HG03342 (cell line): ENCODE data around the gene IGSF9.
A peak's percentile ranks its signal among the peaks of the same experiment; 100 is the strongest.
"Not testable (repeated sequence)": the region's sequence is repeated elsewhere in the genome, so short reads cannot be mapped to it uniquely, and the experiment has no call there.

Experiments used
- ATAC-seq: cut with Tn5 transposase; IDR thresholded peaks from one replicate; pipeline ENCODE4 v1.9.1; 2021; ENCODE audit warnings: mild to moderate bottlenecking, moderate library complexity; ENCODE audit not compliant: unreplicated experiment

The IGSF9 gene

GRCh38 chr1:159902541-159902940 lies 42.9 kb downstream of the IGSF9 start:
- ATAC-seq: no peak

- no peak for ATAC-seq
Observed at GRCh38 chr1:159900755-159901360, 44.6 kb downstream of the IGSF9 start.

- ATAC-seq: no peak
Observed at GRCh38 chr1:159900086-159900680, 45.2 kb downstream of the IGSF9 start, which contains the start of gene CFAP45. CFAP45 (minus strand) TSS chr1:159900165; CDS start chr1:159900098, 67 bp downstream.

GRCh38 chr1:159899634-159900033 lies 45.8 kb downstream of the IGSF9 start:
- ATAC-seq: not testable (repeated sequence)

GRCh38 chr1:159898527-159898926 lies 46.9 kb downstream of the IGSF9 start:
- no peak for ATAC-seq

- no peak for ATAC-seq
Observed at GRCh38 chr1:159897962-159898361, 47.5 kb downstream of the IGSF9 start.

GRCh38 chr1:159896546-159896930 lies 48.9 kb downstream of the IGSF9 start:
- ATAC-seq: no peak

GRCh38 chr1:159895836-159896545 lies 49.4 kb downstream of the IGSF9 start:
- ATAC-seq: no peak

GRCh38 chr1:159895286-159895685 lies 50.1 kb downstream of the IGSF9 start:
- ATAC-seq: no peak

- no peak for ATAC-seq
Observed at GRCh38 chr1:159892944-159893343, 52.5 kb downstream of the IGSF9 start.

- peak; percentile 57 for ATAC-seq
Observed at GRCh38 chr1:159891275-159892157, 53.9 kb downstream of the IGSF9 start.

- no peak for ATAC-seq
Observed at GRCh38 chr1:159890390-159890789, 55.0 kb downstream of the IGSF9 start.

GRCh38 chr1:159889821-159890252 lies 55.6 kb downstream of the IGSF9 start:
- peak; percentile 93 for ATAC-seq

- ATAC-seq: peak; percentile 31
Observed at GRCh38 chr1:159889202-159889601, 56.2 kb downstream of the IGSF9 start.

GRCh38 chr1:159884296-159884695 lies 61.1 kb downstream of the IGSF9 start:
- no peak for ATAC-seq

- no peak for ATAC-seq
Observed at GRCh38 chr1:159883134-159883533, 62.3 kb downstream of the IGSF9 start.

GRCh38 chr1:159882527-159882862 lies 62.9 kb downstream of the IGSF9 start:
- ATAC-seq: no peak

GRCh38 chr1:159881622-159882526 lies 63.5 kb downstream of the IGSF9 start:
- no peak for ATAC-seq

- no peak for ATAC-seq
Observed at GRCh38 chr1:159880430-159880829, 65.0 kb downstream of the IGSF9 start.

GRCh38 chr1:159879977-159880376 lies 65.4 kb downstream of the IGSF9 start:
- no peak for ATAC-seq
